Activated T-helper 17 cell treated with anti-CD3 and anti-CD28 coated beads, Interleukin-2, amount 50 U/mL, for 72 hours (primary cell): ENCODE measurements around the gene LOXL1. TPM values are rescaled to one million over a fixed set of nuclear protein-coding genes. Genes with fewer than 3 reads are reported as not detected.
"Not testable (repeated sequence)": the region's sequence is repeated elsewhere in the genome, so short reads cannot be mapped to it uniquely, and the experiment has no call there.

Experiments used
- ATAC-seq: fragments of 150-1000 bp; cut with Tn5 transposase; replicated peaks from 2 replicates; pipeline ENCODE4 v1.10.0; 2021; ENCODE audit warnings: mild to moderate bottlenecking, moderate library complexity
- H3K27ac Mint-ChIP-seq: one replicate; pipeline ENCODE4 v1.8.0; 2022; ENCODE audit warnings: mixed read lengths
- H3K27me3 Mint-ChIP-seq: one replicate; pipeline ENCODE4 v1.8.0; 2022; ENCODE audit warnings: mixed read lengths
- H3K36me3 Mint-ChIP-seq: one replicate; pipeline ENCODE4 v1.8.0; 2022; ENCODE audit warnings: low read depth, mild to moderate bottlenecking, mixed read lengths
- H3K4me1 Mint-ChIP-seq: one replicate; pipeline ENCODE4 v1.8.0; 2022; ENCODE audit warnings: mixed read lengths
- H3K4me3 Mint-ChIP-seq: one replicate; pipeline ENCODE4 v1.8.0; 2022; ENCODE audit warnings: mild to moderate bottlenecking, mixed read lengths
- H3K9me3 Mint-ChIP-seq: one replicate; pipeline ENCODE4 v1.8.0; 2022; ENCODE audit warnings: mixed read lengths
- total RNA-seq, 2 donors: library from RNA; stranded (reverse); gene quantifications; one replicate each; pipeline ENCODE4 v1.2.3, GENCODE V29; 2022

Gene LOXL1
- total RNA-seq, 2 donors from 2014 or later, result 3.4 TPM

DNA sequence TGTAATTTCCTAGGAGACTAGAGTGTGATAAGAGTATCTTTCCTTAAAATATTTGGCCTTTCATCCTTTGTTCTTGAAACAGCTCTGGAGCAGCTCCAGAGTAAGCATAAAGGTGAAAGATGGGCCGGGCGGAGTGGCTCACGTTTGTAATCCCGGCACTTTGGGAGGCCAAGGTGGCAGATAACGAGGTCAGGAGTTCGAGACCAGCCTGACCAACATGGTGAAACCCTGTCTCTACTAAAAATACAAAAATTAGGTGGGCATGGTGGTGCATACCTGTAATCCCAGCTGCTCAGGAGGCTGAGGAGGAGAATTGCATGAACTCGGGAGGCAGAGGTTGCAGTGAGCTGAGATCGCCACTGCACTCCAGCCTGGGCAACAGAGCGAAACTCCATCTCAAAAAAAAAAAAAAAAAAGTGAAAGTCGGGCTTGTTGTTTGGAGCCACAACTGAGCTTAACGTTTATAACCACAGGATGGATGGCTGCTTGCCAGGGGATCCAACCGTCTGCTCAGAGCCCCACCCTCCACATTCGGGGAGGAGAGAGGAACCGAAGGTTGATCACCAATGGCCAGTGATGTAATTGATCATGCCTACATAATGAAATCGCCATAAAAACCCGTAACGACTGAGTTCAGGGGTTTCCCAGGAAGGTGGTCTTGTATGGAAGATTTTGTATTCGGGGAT lies 49.3 kb downstream of the LOXL1 start:
- peak; percentile 30 for ATAC-seq
- Mint-ChIP-seq H3K27me3 (peaks cover 16% of the 10 kb centered on the region), H3K4me3 (peak overlapping the region; percentile 0)
- H3K4me1 Mint-ChIP-seq, H3K27ac Mint-ChIP-seq, H3K9me3 Mint-ChIP-seq, H3K36me3 Mint-ChIP-seq: not testable (repeated sequence)

DNA sequence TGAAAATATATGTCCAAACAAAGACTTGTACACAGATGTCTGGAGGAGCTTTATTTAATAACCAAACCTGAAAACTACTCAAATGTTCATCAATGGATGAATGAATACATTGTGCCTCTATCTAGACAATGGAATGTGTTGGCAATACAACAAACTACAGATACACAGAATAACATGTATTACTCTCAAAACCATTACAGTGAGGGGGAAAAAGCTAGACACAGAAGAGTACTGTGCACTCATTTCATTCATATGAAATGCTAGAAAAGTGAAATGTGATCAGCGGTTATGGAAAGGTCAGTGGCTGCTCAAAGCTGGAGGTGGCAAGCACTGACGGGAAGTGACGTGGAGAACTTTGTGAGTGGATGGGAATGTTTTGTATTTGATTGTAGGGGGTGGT lies 52.6 kb downstream of the LOXL1 start:
- Mint-ChIP-seq H3K4me1 (peaks cover 15% of the 10 kb centered on the region), H3K4me3 (no peak overlapping the region), H3K36me3 (no peaks in the 10 kb centered on the region), H3K27me3 (peaks cover 16% of the 10 kb centered on the region), H3K27ac (peak overlapping the region; percentile 64), H3K9me3 (no peaks in the 10 kb centered on the region)
- ATAC-seq, result no peak

DNA sequence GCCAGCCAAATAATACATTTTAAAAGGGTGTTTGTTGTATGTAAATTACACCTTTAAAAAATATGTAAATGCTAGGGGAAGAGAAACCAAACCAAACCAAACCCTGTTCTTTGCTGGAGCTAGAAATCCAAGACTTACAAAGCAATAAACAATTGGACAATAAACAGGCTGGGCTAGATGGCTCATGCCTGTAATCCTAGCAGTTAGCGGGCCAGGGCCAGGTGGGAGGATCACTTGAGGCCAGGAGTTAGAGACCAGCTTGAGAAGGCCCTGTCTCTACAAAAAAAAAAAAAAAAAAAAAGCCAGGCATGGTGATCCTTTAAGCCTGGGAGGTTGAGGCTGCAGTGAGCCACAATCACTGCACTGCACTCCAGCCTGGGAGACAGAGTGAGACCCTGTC lies 53.4 kb downstream of the LOXL1 start:
- H3K4me1 Mint-ChIP-seq, result peaks cover 15% of the 10 kb centered on the region
- no peak overlapping the region for H3K4me3 Mint-ChIP-seq
- no peaks in the 10 kb centered on the region for H3K36me3 Mint-ChIP-seq
- ATAC-seq, result no peak
- no peaks in the 10 kb centered on the region for H3K9me3 Mint-ChIP-seq
- no peak overlapping the region for H3K27ac Mint-ChIP-seq
- peaks cover 12% of the 10 kb centered on the region for H3K27me3 Mint-ChIP-seq

DNA sequence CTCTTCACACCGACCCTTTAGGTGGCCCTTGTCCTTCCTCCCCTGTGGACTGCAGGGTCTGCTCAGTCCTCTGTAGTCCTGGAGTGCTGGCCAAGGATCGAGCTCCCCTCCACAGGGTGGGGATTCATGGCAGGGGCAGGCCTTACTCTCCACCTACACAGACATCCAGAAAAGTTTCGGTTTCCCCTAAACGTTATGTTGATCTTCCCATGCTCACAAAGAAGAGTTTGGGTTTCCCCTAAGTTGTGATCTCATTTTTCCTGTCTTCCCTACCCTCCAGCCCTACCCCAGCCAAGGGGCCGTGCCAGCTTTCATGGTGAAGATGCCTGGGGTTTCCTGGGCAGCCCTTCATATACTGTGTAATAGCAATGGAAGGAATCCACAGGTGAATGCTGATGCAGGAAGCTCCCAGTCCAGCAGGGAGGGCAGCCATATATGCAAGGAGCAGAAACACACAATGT lies 55.5 kb downstream of the LOXL1 start:
- no peaks in the 10 kb centered on the region for H3K9me3 Mint-ChIP-seq
- H3K27ac Mint-ChIP-seq, result peak overlapping the region; percentile 93
- H3K36me3 Mint-ChIP-seq, result no peaks in the 10 kb centered on the region
- ATAC-seq, result peak; percentile 78
- peaks cover 17% of the 10 kb centered on the region for H3K4me1 Mint-ChIP-seq
- no peaks in the 10 kb centered on the region for H3K27me3 Mint-ChIP-seq
- peak overlapping the region; percentile 73 for H3K4me3 Mint-ChIP-seq

DNA sequence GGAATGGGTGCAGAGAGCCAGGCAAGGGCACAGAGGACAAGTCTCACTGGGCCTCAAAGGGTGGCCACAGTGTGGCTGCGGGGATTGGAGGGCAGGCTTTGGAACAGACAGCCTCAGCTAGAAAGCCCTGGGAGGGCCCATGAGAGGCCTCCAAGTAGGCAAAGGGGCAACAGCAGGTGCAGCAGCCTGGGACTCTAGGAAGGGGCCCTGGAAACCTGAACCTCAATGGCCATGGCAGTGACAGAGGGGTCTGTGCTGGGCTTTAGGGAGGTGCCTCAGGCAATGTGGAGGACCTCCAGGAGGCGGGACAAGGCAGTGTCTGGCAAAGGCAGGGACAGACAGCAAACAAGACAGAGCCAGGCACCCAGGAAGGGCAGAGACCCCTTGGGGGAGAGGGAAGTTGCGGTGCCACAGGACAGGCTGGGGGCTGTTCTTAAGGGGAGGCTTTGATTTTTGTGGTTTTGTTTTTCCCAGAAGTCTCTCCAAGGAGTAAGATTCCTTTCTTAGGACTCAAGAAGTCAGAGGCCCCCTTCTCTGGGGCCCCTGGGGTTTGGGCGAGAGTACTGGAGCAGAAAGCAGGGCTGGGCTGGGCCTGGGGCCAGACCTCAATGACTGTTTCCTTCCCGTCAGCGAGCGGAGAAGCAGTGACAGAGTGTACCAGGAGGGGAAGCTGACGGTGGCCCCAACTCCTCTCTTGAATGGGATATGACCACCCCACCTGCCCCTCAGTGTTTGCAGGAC lies 56.1 kb downstream of the LOXL1 start:
- peak overlapping the region; percentile 73 for H3K4me3 Mint-ChIP-seq

DNA sequence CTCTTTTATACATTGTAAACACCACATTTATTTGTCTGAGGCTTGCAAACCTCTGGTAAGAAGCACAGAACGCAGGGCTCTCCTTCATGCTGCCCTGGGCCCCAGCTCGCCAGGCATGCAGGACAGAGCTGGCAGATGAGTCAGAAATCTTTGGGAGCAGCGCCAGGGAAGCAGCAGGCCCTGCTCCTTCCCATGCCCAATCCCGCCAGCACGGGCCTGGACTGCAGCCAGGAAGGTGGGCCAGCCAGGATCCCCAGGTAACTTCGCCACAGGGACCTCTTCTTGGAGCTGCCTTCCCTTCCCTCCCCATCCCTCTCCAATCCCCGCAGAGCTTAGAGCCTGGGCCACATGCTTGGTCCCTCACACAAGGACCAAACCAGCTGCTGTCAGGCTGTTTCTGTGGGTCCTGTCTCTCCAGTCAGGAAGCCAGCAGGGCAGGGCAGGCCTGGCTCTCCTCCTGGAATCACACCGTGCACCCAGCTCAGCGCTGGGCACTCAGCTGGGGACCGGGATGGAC lies 57.0 kb downstream of the LOXL1 start:
- H3K27me3 Mint-ChIP-seq, result no peaks in the 10 kb centered on the region
- no peak overlapping the region for H3K27ac Mint-ChIP-seq
- no peak for ATAC-seq
- H3K36me3 Mint-ChIP-seq, result no peaks in the 10 kb centered on the region
- peaks cover 17% of the 10 kb centered on the region for H3K4me1 Mint-ChIP-seq
- no peaks in the 10 kb centered on the region for H3K9me3 Mint-ChIP-seq
- peak overlapping the region; percentile 73 for H3K4me3 Mint-ChIP-seq

More for the DNA sequence above, 56.1 kb downstream of the LOXL1 start:
- H3K27ac Mint-ChIP-seq, result peak overlapping the region; percentile 93
- H3K27me3 Mint-ChIP-seq, result no peaks in the 10 kb centered on the region
- H3K36me3 Mint-ChIP-seq, result no peaks in the 10 kb centered on the region
- peak; percentile 79 for ATAC-seq
- H3K9me3 Mint-ChIP-seq, result no peaks in the 10 kb centered on the region
- H3K4me1 Mint-ChIP-seq, result peaks cover 17% of the 10 kb centered on the region

DNA sequence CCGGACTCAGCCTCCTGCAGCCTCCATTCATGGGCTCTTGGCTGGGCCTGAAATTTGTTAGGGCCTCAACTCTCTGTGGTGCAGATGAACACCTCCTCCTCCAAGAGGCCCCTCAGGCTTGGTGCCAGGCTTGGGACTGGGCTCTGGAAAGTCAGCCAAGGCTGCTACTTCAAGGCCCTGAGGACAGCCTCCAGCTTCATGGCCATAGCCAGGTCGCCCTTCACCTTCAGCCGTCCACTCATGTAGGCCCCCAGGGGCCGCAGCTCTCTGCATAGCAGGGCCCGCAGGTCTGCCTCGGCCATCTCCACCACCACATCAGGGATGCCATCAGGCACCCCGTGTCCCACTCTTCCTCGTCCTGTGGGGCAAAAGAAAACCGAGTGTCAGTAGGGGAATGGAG lies 57.5 kb downstream of the LOXL1 start:
- Mint-ChIP-seq H3K27me3 (no peaks in the 10 kb centered on the region), H3K36me3 (no peaks in the 10 kb centered on the region), H3K9me3 (no peaks in the 10 kb centered on the region), H3K4me1 (peaks cover 17% of the 10 kb centered on the region), H3K27ac (peak overlapping the region; percentile 69), H3K4me3 (no peak overlapping the region)
- no peak for ATAC-seq

DNA sequence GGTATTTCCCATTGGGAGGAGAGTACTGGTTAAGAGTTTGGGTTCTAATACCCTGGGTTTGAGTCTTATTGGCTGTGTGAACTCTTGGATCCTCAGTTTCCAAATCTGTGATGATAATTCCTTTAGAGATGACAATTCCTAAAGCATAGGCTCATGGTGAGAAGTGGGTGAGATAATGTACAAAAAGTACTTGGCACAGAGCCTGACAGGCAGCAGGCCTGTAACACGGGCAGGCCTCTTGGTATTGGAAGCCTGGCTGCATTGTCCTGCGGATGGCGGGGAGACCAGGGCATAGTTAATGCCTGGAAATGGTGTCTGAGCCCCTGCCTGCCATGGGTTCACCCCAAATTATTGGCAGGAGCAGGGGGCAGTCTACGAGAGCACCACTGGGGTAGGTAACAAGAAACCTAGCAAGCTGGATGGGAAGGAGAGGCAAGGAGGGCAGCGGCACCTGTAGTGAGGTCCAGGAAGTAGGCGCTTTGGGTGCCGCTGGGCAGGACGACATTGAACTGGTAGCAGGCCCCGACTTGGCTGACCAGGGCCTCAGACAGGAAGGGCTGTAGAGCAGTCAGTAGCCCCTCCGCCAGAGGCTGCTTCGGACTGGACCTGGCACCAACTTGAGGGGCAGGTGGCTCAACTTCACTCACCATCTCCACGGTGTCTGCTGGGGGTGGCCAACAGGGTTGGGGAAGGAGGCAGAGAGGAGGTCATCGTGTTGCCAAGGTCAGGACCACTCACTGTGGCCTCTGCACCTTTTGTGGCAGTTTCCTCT lies 58.1 kb downstream of the LOXL1 start:
- Mint-ChIP-seq H3K36me3 (no peaks in the 10 kb centered on the region), H3K4me3 (no peak overlapping the region), H3K9me3 (no peaks in the 10 kb centered on the region), H3K27ac (peak overlapping the region; percentile 69), H3K27me3 (no peaks in the 10 kb centered on the region), H3K4me1 (peaks cover 17% of the 10 kb centered on the region)
- ATAC-seq, result no peak

DNA sequence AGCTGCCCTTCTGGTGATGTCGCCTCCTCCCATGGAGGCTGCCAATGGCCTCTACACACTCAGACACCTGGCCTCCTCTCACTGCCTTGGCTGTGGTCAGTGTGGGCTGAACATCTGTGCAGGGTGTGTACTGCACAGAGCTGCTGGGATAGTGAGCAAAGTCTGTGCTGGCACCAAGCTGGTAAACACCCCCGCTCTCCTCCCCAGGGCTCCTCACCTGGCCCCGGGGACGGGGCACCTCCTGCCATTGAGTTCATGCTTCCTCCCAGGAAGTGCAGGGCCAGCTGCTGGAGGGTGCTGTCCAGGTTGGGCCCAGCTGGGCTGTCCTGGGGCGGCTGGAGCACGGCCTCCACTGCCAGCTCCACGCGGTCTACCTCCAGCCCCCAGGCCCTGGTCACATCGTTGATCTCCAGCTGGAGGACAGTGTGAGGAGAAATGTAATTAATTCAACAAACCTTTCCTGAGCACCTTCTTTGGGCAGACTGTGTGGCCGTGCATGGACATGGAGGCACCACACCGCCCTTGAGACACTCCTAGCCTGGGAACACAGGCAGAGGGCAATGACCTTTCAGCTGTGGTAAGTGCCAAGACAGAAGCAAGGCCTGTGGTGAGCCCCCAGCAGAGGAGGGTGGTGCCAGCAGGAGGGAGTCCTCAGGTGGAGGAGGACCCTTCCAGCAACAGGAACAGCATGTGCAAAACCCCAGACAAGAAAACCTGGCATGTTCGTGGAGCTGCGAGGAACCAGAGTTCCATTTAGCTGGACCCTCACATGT lies 59.0 kb downstream of the LOXL1 start:
- peak overlapping the region; percentile 17 for H3K27ac Mint-ChIP-seq
- no peaks in the 10 kb centered on the region for H3K36me3 Mint-ChIP-seq
- no peaks in the 10 kb centered on the region for H3K27me3 Mint-ChIP-seq
- ATAC-seq, result no peak
- H3K9me3 Mint-ChIP-seq, result no peaks in the 10 kb centered on the region
- peaks cover 17% of the 10 kb centered on the region for H3K4me1 Mint-ChIP-seq
- no peak overlapping the region for H3K4me3 Mint-ChIP-seq

DNA sequence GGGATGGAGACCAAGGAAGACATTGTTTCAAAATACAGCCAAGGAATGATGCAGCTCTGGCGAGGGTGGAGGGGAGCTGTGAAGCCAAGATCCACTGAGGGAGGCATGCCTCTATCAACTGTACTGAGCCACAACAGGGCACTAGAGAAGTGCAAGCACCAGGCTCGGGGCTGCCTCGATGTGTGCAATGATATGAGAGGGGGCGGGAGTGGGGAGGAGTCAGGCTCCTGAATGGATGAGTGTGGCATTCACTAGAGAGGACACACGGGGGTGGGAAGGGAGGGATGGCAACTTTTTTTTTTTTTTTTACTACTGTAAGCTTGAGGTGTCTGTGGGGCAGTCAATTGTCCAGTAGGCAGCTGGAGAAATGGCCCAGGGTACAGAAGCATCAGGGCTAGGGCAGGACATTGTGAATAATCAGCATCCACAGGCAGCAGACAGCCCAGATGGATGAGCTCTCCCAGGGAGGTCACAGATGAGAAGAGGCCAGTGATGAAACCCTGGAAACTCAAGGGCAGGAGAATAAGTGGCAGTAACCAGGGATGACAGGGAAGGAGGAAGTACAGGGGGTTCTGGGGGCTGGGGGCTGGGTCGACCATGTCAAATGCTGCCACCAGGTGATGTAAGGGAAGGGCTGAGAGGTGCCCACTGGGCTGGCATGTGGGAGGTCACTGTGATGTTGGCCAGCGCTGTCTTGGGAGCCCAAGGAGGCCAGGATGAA lies 60.0 kb downstream of the LOXL1 start:
- Mint-ChIP-seq H3K36me3 (no peaks in the 10 kb centered on the region), H3K27ac (peak overlapping the region; percentile 17), H3K4me3 (no peak overlapping the region), H3K4me1 (peaks cover 17% of the 10 kb centered on the region), H3K9me3 (no peaks in the 10 kb centered on the region), H3K27me3 (no peaks in the 10 kb centered on the region)
- ATAC-seq, result no peak

DNA sequence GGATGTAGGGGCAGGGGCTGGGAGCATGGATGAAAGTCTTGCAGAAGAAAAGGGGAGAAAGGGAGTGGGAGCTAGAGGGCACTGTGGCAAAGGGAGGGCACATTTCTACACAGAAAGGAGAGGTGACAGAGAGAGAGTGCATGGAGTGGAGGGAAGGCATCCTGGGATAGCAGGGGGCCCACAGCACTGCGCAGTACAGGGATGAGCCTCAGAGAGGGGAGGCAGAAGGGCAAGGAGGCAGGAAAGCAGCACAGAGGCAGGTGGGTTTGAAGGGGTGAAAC lies 60.5 kb downstream of the LOXL1 start:
- H3K4me3 Mint-ChIP-seq, result no peak overlapping the region
- H3K9me3 Mint-ChIP-seq, result no peaks in the 10 kb centered on the region
- no peak for ATAC-seq
- H3K4me1 Mint-ChIP-seq, result peaks cover 12% of the 10 kb centered on the region
- H3K36me3 Mint-ChIP-seq, result no peaks in the 10 kb centered on the region
- peak overlapping the region; percentile 17 for H3K27ac Mint-ChIP-seq
- H3K27me3 Mint-ChIP-seq, result no peaks in the 10 kb centered on the region

DNA sequence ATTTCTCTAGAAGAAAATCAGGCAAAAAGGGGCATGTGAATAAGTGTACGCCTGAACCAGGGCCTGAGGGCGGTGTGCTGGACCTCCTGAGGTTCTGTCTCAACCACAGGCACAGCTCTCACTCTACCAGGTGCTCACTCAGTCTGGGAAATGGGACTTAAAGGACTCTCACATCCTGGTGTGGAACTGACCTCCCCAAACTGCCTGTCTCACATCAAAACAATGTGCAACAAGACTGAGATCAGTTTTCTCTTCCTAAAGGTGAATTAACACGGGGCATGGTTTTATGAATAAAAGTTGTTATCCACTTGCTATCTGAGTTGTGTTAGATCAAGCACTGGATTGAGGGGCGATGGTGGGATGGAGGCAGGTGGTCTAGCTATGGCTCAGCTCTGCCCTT lies 61.0 kb downstream of the LOXL1 start:
- Mint-ChIP-seq H3K4me1 (peaks cover 7% of the 10 kb centered on the region), H3K9me3 (no peaks in the 10 kb centered on the region)
- no peak for ATAC-seq

DNA sequence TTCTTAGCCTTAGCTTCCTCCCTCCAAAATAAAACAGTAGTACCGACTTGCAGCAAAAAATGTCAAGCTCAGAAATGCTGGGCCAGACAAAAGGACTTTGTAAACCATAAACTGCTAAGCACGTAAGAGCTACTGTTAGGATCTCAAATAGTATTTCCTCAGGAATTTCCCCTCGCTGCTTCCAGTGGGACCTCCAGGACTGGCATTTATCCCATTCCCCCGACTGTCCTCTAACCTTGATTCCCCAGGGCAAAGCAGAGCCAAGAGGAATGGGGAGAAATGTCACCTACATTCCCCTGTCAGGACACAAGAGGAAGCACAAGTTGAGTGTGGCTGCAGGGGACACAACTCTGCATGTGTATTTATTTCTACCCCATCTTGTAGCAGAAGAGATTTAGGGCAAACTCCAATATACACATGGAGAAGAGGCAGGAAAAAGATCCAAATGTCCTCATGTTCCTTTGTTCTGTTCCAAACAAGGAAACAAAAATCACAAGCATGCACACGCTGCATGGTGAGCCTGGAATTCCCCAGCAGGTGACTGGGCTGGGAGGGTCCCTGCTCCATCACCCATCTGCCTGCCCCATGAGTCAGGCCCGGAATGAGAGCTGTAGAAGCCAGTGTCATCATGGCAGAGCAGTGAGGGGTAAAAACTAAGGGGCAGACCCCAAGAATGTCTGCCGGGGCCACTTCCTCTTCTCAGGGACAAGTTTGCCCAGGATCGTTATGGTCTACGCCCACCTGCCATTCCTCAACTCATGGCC lies 61.6 kb downstream of the LOXL1 start:
- no peak for ATAC-seq
- Mint-ChIP-seq H3K4me1 (peaks cover 5% of the 10 kb centered on the region), H3K36me3 (no peaks in the 10 kb centered on the region), H3K27me3 (no peaks in the 10 kb centered on the region), H3K27ac (peak overlapping the region; percentile 17), H3K9me3 (no peaks in the 10 kb centered on the region), H3K4me3 (no peak overlapping the region)

More for the DNA sequence above, 61.0 kb downstream of the LOXL1 start:
- Mint-ChIP-seq H3K4me3 (no peak overlapping the region), H3K36me3 (no peaks in the 10 kb centered on the region), H3K27ac (peak overlapping the region; percentile 17), H3K27me3 (no peaks in the 10 kb centered on the region)
